ENCODE results near the gene COL4A2.

DNA sequence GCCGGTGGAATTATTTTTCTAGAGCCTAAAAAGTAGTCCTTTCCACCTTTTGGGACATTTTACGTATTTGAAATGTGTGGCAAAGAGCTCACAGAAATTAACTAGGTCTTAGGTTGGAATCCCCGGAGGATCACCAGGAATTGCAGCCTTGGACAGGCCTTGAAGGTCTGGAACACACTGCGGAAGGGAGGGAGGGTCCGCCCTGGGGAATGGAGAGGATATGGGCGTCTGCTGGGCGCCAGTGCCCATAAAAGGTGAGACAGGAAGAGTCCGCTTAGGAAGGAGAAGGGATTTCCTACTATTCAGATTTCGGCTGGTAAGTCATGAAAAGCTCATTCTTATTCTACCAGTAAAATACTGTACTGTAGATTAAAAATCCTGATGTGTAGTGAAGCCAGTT is 111.9 kb downstream of the COL4A2 start:
- TF ChIP-seq, protein P1, sequence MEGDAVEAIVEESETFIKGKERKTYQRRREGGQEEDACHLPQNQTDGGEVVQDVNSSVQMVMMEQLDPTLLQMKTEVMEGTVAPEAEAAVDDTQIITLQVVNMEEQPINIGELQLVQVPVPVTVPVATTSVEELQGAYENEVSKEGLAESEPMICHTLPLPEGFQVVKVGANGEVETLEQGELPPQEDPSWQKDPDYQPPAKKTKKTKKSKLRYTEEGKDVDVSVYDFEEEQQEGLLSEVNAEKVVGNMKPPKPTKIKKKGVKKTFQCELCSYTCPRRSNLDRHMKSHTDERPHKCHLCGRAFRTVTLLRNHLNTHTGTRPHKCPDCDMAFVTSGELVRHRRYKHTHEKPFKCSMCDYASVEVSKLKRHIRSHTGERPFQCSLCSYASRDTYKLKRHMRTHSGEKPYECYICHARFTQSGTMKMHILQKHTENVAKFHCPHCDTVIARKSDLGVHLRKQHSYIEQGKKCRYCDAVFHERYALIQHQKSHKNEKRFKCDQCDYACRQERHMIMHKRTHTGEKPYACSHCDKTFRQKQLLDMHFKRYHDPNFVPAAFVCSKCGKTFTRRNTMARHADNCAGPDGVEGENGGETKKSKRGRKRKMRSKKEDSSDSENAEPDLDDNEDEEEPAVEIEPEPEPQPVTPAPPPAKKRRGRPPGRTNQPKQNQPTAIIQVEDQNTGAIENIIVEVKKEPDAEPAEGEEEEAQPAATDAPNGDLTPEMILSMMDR (IDR thresholded peaks at IDR 0.05; ENCODE audit: low read length), result no peak
- TF ChIP-seq EZH2phosphoT487 (IDR thresholded peaks at IDR 0.05; ENCODE audit: low read length) (no peak), EZH2 (optimal IDR thresholded peaks at IDR 0.05; ENCODE audit: low read depth, low read length) (no peak)

Data from MM.1S (cell line).